ENCODE results near the gene COX4I1.

The COX4I1 gene

GRCh38 chr16:85851034-85851785, 51.7 kb downstream of the COX4I1 start:
- Histone ChIP-seq H3K36me3 (ENCODE audit: low read depth) (no peaks in the 10 kb centered on the region), H3K27me3 (ENCODE audit: insufficient read depth, poor library complexity, severe bottlenecking) (peaks cover 56% of the 10 kb centered on the region), H3K4me3 (ENCODE audit: severe bottlenecking) (no peak overlapping the region), H3K9me3 (ENCODE audit: severe bottlenecking) (no peaks in the 10 kb centered on the region), H3K27ac (ENCODE audit: poor library complexity, severe bottlenecking) (no peak overlapping the region), H3K4me1 (ENCODE audit: insufficient read depth, poor library complexity, severe bottlenecking) (no peaks in the 10 kb centered on the region)
- TF ChIP-seq, protein P1, sequence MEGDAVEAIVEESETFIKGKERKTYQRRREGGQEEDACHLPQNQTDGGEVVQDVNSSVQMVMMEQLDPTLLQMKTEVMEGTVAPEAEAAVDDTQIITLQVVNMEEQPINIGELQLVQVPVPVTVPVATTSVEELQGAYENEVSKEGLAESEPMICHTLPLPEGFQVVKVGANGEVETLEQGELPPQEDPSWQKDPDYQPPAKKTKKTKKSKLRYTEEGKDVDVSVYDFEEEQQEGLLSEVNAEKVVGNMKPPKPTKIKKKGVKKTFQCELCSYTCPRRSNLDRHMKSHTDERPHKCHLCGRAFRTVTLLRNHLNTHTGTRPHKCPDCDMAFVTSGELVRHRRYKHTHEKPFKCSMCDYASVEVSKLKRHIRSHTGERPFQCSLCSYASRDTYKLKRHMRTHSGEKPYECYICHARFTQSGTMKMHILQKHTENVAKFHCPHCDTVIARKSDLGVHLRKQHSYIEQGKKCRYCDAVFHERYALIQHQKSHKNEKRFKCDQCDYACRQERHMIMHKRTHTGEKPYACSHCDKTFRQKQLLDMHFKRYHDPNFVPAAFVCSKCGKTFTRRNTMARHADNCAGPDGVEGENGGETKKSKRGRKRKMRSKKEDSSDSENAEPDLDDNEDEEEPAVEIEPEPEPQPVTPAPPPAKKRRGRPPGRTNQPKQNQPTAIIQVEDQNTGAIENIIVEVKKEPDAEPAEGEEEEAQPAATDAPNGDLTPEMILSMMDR (IDR thresholded peaks at IDR 0.05; ENCODE audit: poor library complexity, severe bottlenecking) = no peak
- peak; percentile 23; the same call in 1 of the 3 replicates for ATAC-seq (ENCODE audit: low read depth)
- DNase-seq (ENCODE audit: low spot score) = no peak

DNA sequence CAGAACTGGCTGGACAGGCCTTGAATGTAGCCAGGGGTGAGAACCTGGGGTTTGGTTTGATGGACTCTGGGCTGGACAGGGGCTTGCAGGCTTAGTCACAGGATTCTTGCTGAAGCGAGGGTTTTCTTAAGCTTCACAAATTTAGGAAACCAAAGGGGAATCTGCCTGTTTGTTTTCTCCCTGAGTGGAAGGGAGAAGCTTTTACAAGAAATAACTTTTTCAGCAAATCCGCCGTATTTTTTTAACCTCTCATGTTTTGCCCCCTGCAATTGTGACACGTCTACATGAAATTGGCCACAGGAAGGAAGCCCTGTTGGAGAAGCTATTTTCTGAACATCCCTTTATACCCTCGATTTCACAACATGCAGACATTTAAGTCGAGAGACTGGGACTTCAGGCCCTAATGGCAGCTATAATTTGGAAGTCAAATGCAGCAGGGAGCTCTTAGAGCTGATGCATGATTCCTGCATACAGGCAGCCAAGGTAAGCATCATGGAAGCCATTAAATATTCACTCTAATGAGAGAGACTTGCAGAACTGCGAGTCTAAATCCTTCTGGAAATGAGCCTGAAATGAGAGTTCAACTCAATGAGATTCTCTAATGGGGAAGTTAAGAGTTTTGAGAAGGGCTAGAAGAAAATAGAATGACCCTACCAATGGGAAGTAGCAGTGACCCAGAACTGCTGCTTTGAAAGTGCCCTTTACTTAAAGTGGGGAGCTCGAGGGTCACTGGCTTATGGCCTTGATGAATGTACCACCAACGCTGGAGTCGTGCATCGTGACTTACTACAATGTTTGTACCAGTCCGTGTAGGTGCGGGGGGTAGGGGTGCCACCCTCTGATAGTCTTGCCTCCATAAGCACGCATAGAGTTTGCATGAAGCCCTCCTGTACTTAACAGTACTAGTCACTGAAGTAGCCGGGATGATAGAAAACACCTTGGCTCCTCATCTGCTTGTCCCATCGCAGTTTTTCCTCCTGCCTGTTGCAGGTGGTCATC, 54.4 kb downstream of the COX4I1 start:
- DNase-seq (ENCODE audit: low spot score) = no peak
- TF ChIP-seq, protein P1 (IDR thresholded peaks at IDR 0.05; ENCODE audit: poor library complexity, severe bottlenecking) = no peak
- H3K27me3 ChIP-seq (ENCODE audit: insufficient read depth, poor library complexity, severe bottlenecking) = peaks cover 32% of the 10 kb centered on the region

DNA sequence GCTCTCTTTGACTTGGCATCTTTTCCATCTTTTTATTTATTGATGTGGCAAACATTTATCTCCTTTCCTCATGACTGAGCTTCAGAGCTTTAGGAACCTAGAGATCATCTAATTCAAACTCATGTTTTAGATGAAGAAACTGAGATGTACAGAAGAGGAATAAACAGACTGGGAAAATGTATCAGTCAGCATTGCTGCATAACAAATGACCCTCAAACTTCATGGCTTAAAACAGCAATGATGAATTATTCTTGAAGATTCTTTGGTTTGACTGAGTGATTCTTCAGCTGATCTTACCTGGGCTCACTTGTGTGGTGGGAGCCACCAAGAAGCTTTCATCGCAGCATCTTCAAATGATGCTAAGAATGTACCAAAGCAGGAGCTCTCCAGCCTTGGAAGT, 55.4 kb downstream of the COX4I1 start:
- H3K27me3 ChIP-seq (ENCODE audit: insufficient read depth, poor library complexity, severe bottlenecking) = peaks cover 24% of the 10 kb centered on the region
- H3K4me3 ChIP-seq (ENCODE audit: severe bottlenecking) = no peak overlapping the region
- no peak overlapping the region for H3K27ac ChIP-seq (ENCODE audit: poor library complexity, severe bottlenecking)

More for the DNA sequence above, 54.4 kb downstream of the COX4I1 start:
- Histone ChIP-seq H3K9me3 (ENCODE audit: severe bottlenecking) (no peaks in the 10 kb centered on the region), H3K4me1 (ENCODE audit: insufficient read depth, poor library complexity, severe bottlenecking) (no peaks in the 10 kb centered on the region), H3K4me3 (ENCODE audit: severe bottlenecking) (no peak overlapping the region), H3K27ac (ENCODE audit: poor library complexity, severe bottlenecking) (no peak overlapping the region), H3K36me3 (ENCODE audit: low read depth) (no peaks in the 10 kb centered on the region)
- ATAC-seq (ENCODE audit: low read depth) = no peak

GRCh38 chr16:85856079-85856478, 56.6 kb downstream of the COX4I1 start:
- TF ChIP-seq, protein P1 (IDR thresholded peaks at IDR 0.05; ENCODE audit: poor library complexity, severe bottlenecking) = no peak
- H3K27me3 ChIP-seq (ENCODE audit: insufficient read depth, poor library complexity, severe bottlenecking) = peaks cover 16% of the 10 kb centered on the region
- no peaks in the 10 kb centered on the region for H3K9me3 ChIP-seq (ENCODE audit: severe bottlenecking)
- DNase-seq (ENCODE audit: low spot score) (no peak), ATAC-seq (ENCODE audit: low read depth) (no peak)
- no peak overlapping the region for H3K27ac ChIP-seq (ENCODE audit: poor library complexity, severe bottlenecking)
- H3K4me3 ChIP-seq (ENCODE audit: severe bottlenecking) = no peak overlapping the region
- no peaks in the 10 kb centered on the region for H3K36me3 ChIP-seq (ENCODE audit: low read depth)
- no peaks in the 10 kb centered on the region for H3K4me1 ChIP-seq (ENCODE audit: insufficient read depth, poor library complexity, severe bottlenecking)

More for the DNA sequence above, 55.4 kb downstream of the COX4I1 start:
- H3K36me3 ChIP-seq (ENCODE audit: low read depth) = no peaks in the 10 kb centered on the region
- DNase-seq (ENCODE audit: low spot score) (no peak), ATAC-seq (ENCODE audit: low read depth) (no peak)
- no peaks in the 10 kb centered on the region for H3K9me3 ChIP-seq (ENCODE audit: severe bottlenecking)
- TF ChIP-seq, protein P1 (IDR thresholded peaks at IDR 0.05; ENCODE audit: poor library complexity, severe bottlenecking) = no peak
- no peaks in the 10 kb centered on the region for H3K4me1 ChIP-seq (ENCODE audit: insufficient read depth, poor library complexity, severe bottlenecking)

All from RWPE2 (cell line).